Cardiac muscle cell (in vitro differentiated cells and primary cell): ENCODE results near the gene TTC29. TPM values are rescaled to one million over a fixed set of nuclear protein-coding genes. Genes with fewer than 3 reads are reported as not detected.

Experiments used
- DNase-seq, 2 donors: peaks; one replicate each; pipeline versions ENCODE4 v3.0.0 to v3.0.0-alpha.2; 2010 to 2017; ENCODE audit warnings: low read depth in 1 of 2, low spot score in 1 of 2
- H3K27ac ChIP-seq: fragments of 200-600 bp; sonication (generic); 2 replicates; pipeline ENCODE4 v1.5.1; 2016
- H3K27me3 ChIP-seq: fragments of 200-600 bp; sonication (generic); 2 replicates; pipeline ENCODE4 v1.6.0; 2016; ENCODE audit warnings: control low read depth
- H3K36me3 ChIP-seq: fragments of 200-600 bp; sonication (generic); 2 replicates; pipeline ENCODE4 v1.5.1; 2016; ENCODE audit warnings: control low read depth
- H3K4me1 ChIP-seq: fragments of 200-600 bp; sonication (generic); 2 replicates; pipeline ENCODE4 v1.8.1; 2017; ENCODE audit warnings: low read depth, mild to moderate bottlenecking, mixed run types
- H3K4me3 ChIP-seq: fragments of 200-600 bp; sonication (generic); 2 replicates; pipeline ENCODE4 v1.5.1; 2016; ENCODE audit warnings: mild to moderate bottlenecking
- H3K9me3 ChIP-seq: fragments of 200-600 bp; sonication (generic); 2 replicates; pipeline ENCODE4 v1.5.1; 2017; ENCODE audit warnings: low read depth, mild to moderate bottlenecking, control low read depth
- CTCF ChIP-seq: IDR thresholded peaks from 2 replicates; pipeline ENCODE4 v1.5.1; 2012; ENCODE audit warnings: low read depth, mild to moderate bottlenecking, low read length
- polyA plus RNA-seq: library from polyadenylated mRNA; unstranded; fragments of >200 nt; fragmentation: Nextera tagmentation; extraction: Ambion mirVana; gene quantifications from 2 replicates; pipeline ENCODE4 v1.2.1, GENCODE V29; 2016
- total RNA-seq: library from RNA; depleted of rRNA; stranded (reverse); fragments of >200 nt; gene quantifications from 2 replicates; pipeline ENCODE4 v1.2.3, GENCODE V29; 2016

Gene TTC29
- total and polyA plus RNA-seq, 2 experiments from 2014 or later: 0.09 to 0.45 TPM

DNA sequence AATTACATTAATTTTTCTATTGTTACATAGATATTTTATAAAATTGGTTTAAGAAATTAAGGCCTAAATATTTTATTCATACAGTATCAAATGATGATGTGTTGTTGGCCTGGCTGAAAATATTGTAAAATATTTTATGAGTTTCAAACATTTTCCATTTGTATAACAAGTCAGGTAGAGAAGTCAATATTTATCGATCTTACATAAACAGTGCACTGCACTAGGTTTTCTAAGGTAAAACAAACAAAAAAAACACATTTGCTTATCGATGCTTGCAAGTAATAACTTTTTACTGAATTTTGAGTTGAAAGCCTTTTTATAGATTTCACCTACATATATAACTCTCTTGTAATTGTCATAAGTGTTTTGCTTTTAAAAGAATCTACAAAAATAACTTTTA is 7.2 kb upstream of the TTC29 start:
- no peak overlapping the region for H3K27ac ChIP-seq
- H3K27me3 ChIP-seq: no peaks in the 10 kb centered on the region
- no peaks in the 10 kb centered on the region for H3K4me1 ChIP-seq
- H3K4me3 ChIP-seq: no peak overlapping the region
- no peak for TF ChIP-seq CTCF
- no peaks in the 10 kb centered on the region for H3K9me3 ChIP-seq
- no peaks in the 10 kb centered on the region for H3K36me3 ChIP-seq
- no peak for DNase-seq

GRCh38 chr4:146949559-146949958 is 3.9 kb upstream of the TTC29 start:
- Histone ChIP-seq H3K27me3 (peaks cover 10% of the 10 kb centered on the region), H3K9me3 (no peaks in the 10 kb centered on the region), H3K4me3 (no peak overlapping the region), H3K27ac (no peak overlapping the region), H3K36me3 (no peaks in the 10 kb centered on the region), H3K4me1 (no peaks in the 10 kb centered on the region)
- no peak for DNase-seq
- TF ChIP-seq CTCF: no peak

- no peaks in the 10 kb centered on the region for H3K9me3 ChIP-seq
- no peak for DNase-seq
- H3K4me3 ChIP-seq: no peak overlapping the region
- no peak overlapping the region for H3K27ac ChIP-seq
- no peaks in the 10 kb centered on the region for H3K36me3 ChIP-seq
- TF ChIP-seq CTCF: no peak
- peaks cover 21% of the 10 kb centered on the region for H3K27me3 ChIP-seq
- no peaks in the 10 kb centered on the region for H3K4me1 ChIP-seq
Measured at GRCh38 chr4:146943691-146944375, 1.8 kb downstream of the TTC29 start.

DNA sequence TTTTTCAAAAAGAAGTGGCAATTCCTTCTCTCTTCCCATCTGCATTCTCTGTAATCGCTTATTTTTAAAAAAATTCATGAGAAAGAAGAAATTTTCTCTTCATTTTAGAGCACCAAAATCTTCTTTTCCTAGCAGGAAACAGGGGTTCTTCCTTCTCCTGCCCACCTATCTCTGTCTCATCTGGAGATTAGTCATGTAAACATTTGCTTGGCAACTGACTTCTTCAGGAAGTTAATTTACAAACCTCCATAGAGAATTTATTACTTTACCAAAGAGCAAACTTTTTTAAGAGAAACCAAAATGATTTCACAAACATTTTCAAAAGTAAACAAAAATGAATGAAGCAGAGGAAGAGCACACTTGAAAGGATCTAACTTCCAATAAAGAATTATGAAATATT is 13.5 kb downstream of the TTC29 start:
- no peak for TF ChIP-seq CTCF
- no peaks in the 10 kb centered on the region for H3K36me3 ChIP-seq
- DNase-seq: no peak
- H3K4me3 ChIP-seq: no peak overlapping the region
- no peak overlapping the region for H3K27ac ChIP-seq
- no peaks in the 10 kb centered on the region for H3K4me1 ChIP-seq
- no peaks in the 10 kb centered on the region for H3K9me3 ChIP-seq
- H3K27me3 ChIP-seq: no peaks in the 10 kb centered on the region

DNA sequence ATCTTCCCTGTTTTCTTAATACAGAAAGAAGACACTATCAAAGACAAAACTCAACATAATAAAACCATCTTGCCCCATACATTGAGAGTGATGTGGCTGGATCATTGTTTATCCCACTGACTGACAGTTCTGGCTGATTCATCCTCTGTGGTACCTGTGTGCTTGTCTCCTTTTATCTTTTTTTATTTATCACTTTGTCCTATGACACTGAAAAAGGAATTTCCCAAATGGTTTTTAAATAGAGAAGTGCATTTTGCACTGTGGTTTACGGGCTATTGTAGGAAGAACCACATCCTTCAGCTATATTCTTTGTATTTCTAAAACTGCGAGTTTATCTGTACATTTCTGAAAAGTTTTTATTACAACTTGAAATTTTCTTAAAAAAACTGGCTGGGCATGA is 15.0 kb downstream of the TTC29 start:
- H3K36me3 ChIP-seq: no peaks in the 10 kb centered on the region
- H3K4me3 ChIP-seq: no peak overlapping the region
- H3K4me1 ChIP-seq: no peaks in the 10 kb centered on the region
- no peaks in the 10 kb centered on the region for H3K27me3 ChIP-seq
- no peak overlapping the region for H3K27ac ChIP-seq
- no peak for TF ChIP-seq CTCF
- no peaks in the 10 kb centered on the region for H3K9me3 ChIP-seq
- no peak for DNase-seq
